Tibial nerve (tissue), 4 donors: ENCODE results near the gene PSD2.

Source experiments
- EP300 ChIP-seq, 2 donors: sonication (generic); formaldehyde crosslinking; IDR thresholded peaks; one replicate each; pipeline ENCODE4 v1.6.1; 2017; ENCODE audit warnings: antibody characterized with exemption in 2 of 2, mild to moderate bottlenecking in 1 of 2
- POLR2A ChIP-seq, 2 donors: fragments of 450-650 bp; IDR thresholded peaks; one replicate each; pipeline ENCODE4 v1.6.1; 2017; ENCODE audit warnings: antibody characterized with exemption in 2 of 2, mild to moderate bottlenecking in 2 of 2, moderate library complexity in 2 of 2
- TF ChIP-seq, protein P1 (sequence below), 5 experiments: fragments of 200-600 bp in 3 of 5; fragments of 450-650 bp in 2 of 5; sonication (generic) in 3 of 5; IDR thresholded peaks; one replicate each; pipeline ENCODE4 v1.5.1; 2016 to 2019; ENCODE audit warnings: antibody characterized with exemption in 5 of 5, mild to moderate bottlenecking in 3 of 5, moderate library complexity in 2 of 5

GRCh38 chr5:139817970-139818369 lies 22.4 kb downstream of the PSD2 start:
- TF ChIP-seq, protein P1, sequence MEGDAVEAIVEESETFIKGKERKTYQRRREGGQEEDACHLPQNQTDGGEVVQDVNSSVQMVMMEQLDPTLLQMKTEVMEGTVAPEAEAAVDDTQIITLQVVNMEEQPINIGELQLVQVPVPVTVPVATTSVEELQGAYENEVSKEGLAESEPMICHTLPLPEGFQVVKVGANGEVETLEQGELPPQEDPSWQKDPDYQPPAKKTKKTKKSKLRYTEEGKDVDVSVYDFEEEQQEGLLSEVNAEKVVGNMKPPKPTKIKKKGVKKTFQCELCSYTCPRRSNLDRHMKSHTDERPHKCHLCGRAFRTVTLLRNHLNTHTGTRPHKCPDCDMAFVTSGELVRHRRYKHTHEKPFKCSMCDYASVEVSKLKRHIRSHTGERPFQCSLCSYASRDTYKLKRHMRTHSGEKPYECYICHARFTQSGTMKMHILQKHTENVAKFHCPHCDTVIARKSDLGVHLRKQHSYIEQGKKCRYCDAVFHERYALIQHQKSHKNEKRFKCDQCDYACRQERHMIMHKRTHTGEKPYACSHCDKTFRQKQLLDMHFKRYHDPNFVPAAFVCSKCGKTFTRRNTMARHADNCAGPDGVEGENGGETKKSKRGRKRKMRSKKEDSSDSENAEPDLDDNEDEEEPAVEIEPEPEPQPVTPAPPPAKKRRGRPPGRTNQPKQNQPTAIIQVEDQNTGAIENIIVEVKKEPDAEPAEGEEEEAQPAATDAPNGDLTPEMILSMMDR (IDR thresholded peaks at IDR 0.05), result no peak
- TF ChIP-seq POLR2A (IDR thresholded peaks at IDR 0.05) (no peak), EP300 (IDR thresholded peaks at IDR 0.05) (no peak)
